PFSK-1 (cell line): Measurements from ENCODE around the gene NCF2.

Experiments
- FOXP2 ChIP-seq: optimal IDR thresholded peaks from 2 replicates; pipeline ENCODE3; 2011; ENCODE audit warnings: borderline replicate concordance, control low read depth, inconsistent platforms; ENCODE audit not compliant: insufficient read depth; ENCODE audit errors: extremely low read length, extremely low read depth
- REST ChIP-seq, 2 experiments: IDR thresholded peaks; 2 replicates each; pipeline versions ENCODE4 v1.6.1 to v1.8.0; 2011 to 2012; ENCODE audit warnings: low read depth in 2 of 2, low read length in 2 of 2, control low read depth in 1 of 2, inconsistent platforms in 1 of 2, mild to moderate bottlenecking in 1 of 2, moderate library complexity in 1 of 2; ENCODE audit not compliant: insufficient read depth in 1 of 2
- SIN3A ChIP-seq: IDR thresholded peaks from 2 replicates; pipeline ENCODE4 v1.6.1; 2012; ENCODE audit warnings: mild to moderate bottlenecking, low read length, moderate library complexity, borderline replicate concordance; ENCODE audit not compliant: insufficient read depth
- TAF1 ChIP-seq: IDR thresholded peaks from 2 replicates; pipeline ENCODE4 v1.6.1; 2012; ENCODE audit warnings: low read length, control low read depth, borderline replicate concordance; ENCODE audit not compliant: insufficient read depth

GRCh38 chr1:183638649-183639387 is 48.6 kb upstream of the NCF2 start:
- TF ChIP-seq REST (IDR thresholded peaks at IDR 0.05; ENCODE audit: insufficient read depth in 1 of 2, low read depth in 2 of 2, low read length in 2 of 2) (no peak), SIN3A (no peak), FOXP2 (no peak), TAF1 (no peak)
